Head of caudate nucleus (tissue), 42 donors: ENCODE data around the gene VSTM5.
"Not testable (repeated sequence)": the region's sequence is repeated elsewhere in the genome, so short reads cannot be mapped to it uniquely, and the experiment has no call there.

Experiments used
- DNase-seq, 42 donors: peaks; one replicate each; pipeline versions ENCODE4 v3.0.0 to v3.0.0-alpha.2; 2020 to 2021; ENCODE audit warnings: mixed read lengths in 7 of 42
- intact Hi-C: fragments of 100-400 bp; cut with DNase I; formaldehyde crosslinking; loops from one replicate; pipeline ENCODE4 v1.15.0; 2022

VSTM5 gene

GRCh38 chr11:93850594-93851018 lies at the start of gene VSTM5:
VSTM5 (minus strand) TSS chr11:93850618; CDS start chr11:93850502, 116 bp downstream.
- peak in 1 of 42 donors; percentile 24 for DNase-seq
- intact Hi-C loops, result no loop called here

- DNase-seq, result peak in 25 of 42 donors; percentile 9 to 74 (median 33)
- intact Hi-C loops, result loop anchor here (10.0 kb wide), 1 partner anchor 610 kb away; no protein-coding TSS in a partner anchor
These were observed 44.9 kb upstream of the VSTM5 start for GRCh38 chr11:93895106-93895862.

GRCh38 chr11:93890391-93891051 lies 40.1 kb upstream of the VSTM5 start:
- intact Hi-C loops, result loop anchor here (10.0 kb wide), 1 partner anchor 614 kb away; no protein-coding TSS in a partner anchor
- DNase-seq, result no peak

- no peak for DNase-seq
- intact Hi-C loops, result no loop called here
These were observed 36.7 kb upstream of the VSTM5 start for GRCh38 chr11:93887111-93887510.

GRCh38 chr11:93879114-93879513 lies 28.7 kb upstream of the VSTM5 start:
- DNase-seq, intact Hi-C loops: not testable (repeated sequence)

GRCh38 chr11:93875637-93876036 lies 25.2 kb upstream of the VSTM5 start:
- no peak for DNase-seq
- intact Hi-C loops, result no loop called here

- DNase-seq, result no peak
- intact Hi-C loops, result no loop called here
These were observed 21.1 kb upstream of the VSTM5 start for GRCh38 chr11:93871526-93871925.

GRCh38 chr11:93870616-93871015 lies 20.2 kb upstream of the VSTM5 start:
- intact Hi-C loops, result no loop called here
- no peak for DNase-seq

GRCh38 chr11:93869830-93870229 lies 19.4 kb upstream of the VSTM5 start:
- no peak for DNase-seq
- intact Hi-C loops, result no loop called here

- DNase-seq, intact Hi-C loops: not testable (repeated sequence)
These were observed 18.0 kb upstream of the VSTM5 start for GRCh38 chr11:93868404-93868803.

- intact Hi-C loops, result no loop called here
- DNase-seq, result no peak
These were observed 11.4 kb upstream of the VSTM5 start for GRCh38 chr11:93861808-93862207.

GRCh38 chr11:93858121-93858775 lies 7.8 kb upstream of the VSTM5 start:
- intact Hi-C loops, result no loop called here
- DNase-seq, result no peak

GRCh38 chr11:93857413-93858120 lies 7.1 kb upstream of the VSTM5 start:
- intact Hi-C loops, result no loop called here
- DNase-seq, result no peak

- intact Hi-C loops, result no loop called here
- peak in 1 of 42 donors; percentile 13 for DNase-seq
These were observed 1.8 kb upstream of the VSTM5 start for GRCh38 chr11:93852242-93852641.

GRCh38 chr11:93849751-93850593 lies 446 bp downstream of the VSTM5 start:
- DNase-seq, result peak in 13 of 42 donors; percentile 4 to 37 (median 12)
- intact Hi-C loops, result no loop called here

- DNase-seq, result peak in 1 of 42 donors; percentile 12
- intact Hi-C loops, result no loop called here
These were observed 1.2 kb downstream of the VSTM5 start for GRCh38 chr11:93849201-93849600.

- no peak for DNase-seq
- intact Hi-C loops, result no loop called here
These were observed 4.0 kb downstream of the VSTM5 start for GRCh38 chr11:93846411-93846810.
